NB4 (cell line): ENCODE data around the gene TRMT2B.

Experiments used
- POLR2A ChIP-seq: IDR thresholded peaks from 2 replicates; pipeline ENCODE4 v1.6.1; 2011; ENCODE audit warnings: mild to moderate bottlenecking; ENCODE audit not compliant: insufficient read length; ENCODE audit errors: extremely low read depth
- TF ChIP-seq, protein P1 (sequence below): IDR thresholded peaks from one replicate; pipeline ENCODE4 v1.5.1; 2012; ENCODE audit warnings: low read depth, low read length
- TF ChIP-seq, protein P2 (sequence below): IDR thresholded peaks from 2 replicates; pipeline ENCODE4 v1.6.1; 2011; ENCODE audit warnings: low read depth, low read length

DNA sequence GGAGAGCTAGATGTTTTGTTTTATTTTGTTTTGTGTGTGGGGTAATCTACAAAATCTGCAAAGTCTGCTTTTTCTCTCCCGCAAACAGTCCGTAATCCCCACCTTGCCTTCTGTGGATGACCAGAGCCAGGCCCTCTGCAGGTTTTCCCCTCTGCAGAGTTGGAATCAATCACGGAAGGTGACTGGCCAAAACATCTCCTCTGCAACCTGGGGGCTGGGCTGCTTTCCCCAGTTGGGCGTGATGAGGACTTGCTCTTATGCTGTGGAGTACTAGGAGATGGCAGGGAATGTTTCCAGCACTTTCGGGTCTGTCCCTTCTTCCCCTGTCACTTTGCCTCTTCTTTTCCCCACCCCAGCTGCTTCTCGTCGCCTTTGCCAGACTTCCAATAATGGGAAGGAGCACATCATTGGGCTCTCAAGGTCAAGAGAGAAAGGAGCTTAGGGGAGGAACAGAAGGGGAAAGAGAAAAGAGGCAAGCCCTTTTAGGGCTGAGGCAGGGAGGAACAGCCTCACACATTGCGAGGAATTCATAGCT, 27.9 kb upstream of the TRMT2B start:
- TF ChIP-seq, protein P1, sequence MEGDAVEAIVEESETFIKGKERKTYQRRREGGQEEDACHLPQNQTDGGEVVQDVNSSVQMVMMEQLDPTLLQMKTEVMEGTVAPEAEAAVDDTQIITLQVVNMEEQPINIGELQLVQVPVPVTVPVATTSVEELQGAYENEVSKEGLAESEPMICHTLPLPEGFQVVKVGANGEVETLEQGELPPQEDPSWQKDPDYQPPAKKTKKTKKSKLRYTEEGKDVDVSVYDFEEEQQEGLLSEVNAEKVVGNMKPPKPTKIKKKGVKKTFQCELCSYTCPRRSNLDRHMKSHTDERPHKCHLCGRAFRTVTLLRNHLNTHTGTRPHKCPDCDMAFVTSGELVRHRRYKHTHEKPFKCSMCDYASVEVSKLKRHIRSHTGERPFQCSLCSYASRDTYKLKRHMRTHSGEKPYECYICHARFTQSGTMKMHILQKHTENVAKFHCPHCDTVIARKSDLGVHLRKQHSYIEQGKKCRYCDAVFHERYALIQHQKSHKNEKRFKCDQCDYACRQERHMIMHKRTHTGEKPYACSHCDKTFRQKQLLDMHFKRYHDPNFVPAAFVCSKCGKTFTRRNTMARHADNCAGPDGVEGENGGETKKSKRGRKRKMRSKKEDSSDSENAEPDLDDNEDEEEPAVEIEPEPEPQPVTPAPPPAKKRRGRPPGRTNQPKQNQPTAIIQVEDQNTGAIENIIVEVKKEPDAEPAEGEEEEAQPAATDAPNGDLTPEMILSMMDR: no peak
- TF ChIP-seq POLR2A: no peak
- TF ChIP-seq, protein P2, sequence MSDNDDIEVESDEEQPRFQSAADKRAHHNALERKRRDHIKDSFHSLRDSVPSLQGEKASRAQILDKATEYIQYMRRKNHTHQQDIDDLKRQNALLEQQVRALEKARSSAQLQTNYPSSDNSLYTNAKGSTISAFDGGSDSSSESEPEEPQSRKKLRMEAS: no peak
